Putamen (tissue), 1 donor: ENCODE results near the gene TLCD3B.

Source experiments
- DNase-seq: peaks from one replicate; pipeline ENCODE4 v3.0.0-alpha.2; 2016; ENCODE audit warnings: low spot score

The TLCD3B gene, protein sequence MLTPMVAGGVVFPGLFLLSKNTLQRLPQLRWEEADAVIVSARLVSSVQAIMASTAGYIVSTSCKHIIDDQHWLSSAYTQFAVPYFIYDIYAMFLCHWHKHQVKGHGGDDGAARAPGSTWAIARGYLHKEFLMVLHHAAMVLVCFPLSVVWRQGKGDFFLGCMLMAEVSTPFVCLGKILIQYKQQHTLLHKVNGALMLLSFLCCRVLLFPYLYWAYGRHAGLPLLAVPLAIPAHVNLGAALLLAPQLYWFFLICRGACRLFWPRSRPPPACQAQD

DNA sequence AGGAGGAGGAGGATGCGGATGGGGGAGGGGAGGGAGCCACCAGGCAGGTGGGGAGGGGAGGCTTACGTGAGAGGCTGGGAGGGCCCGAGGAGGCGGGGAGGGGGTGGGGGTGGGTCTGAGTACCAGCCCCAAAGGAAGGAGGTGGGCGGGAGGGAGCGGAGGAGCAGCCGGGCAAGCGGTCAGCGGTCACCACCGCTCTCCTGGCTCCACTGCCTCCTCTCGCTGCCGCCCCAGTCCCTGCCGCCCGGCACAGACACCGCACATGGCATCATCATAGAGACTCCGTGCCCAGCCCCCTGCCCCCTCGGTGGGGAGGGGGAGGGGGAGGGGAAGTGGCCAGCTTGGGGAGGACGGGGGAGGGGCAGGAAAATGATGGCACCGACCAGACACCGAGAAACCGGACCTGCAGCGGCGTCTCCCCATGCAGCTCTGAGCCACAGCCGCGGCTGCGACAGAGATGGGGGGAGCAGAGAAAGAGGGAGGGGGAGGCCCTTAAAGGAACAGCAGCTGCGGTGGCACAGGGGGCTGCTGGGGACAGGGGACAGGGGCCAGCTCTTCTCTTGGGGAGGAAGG is at the start of gene TLCD3B:
Gene TLCD3B, minus strand, starts transcription at position 431 of the 573 bp plus-strand sequence. CDS start 744 bp downstream, outside the sequence.
- DNase-seq, result no peak

DNA sequence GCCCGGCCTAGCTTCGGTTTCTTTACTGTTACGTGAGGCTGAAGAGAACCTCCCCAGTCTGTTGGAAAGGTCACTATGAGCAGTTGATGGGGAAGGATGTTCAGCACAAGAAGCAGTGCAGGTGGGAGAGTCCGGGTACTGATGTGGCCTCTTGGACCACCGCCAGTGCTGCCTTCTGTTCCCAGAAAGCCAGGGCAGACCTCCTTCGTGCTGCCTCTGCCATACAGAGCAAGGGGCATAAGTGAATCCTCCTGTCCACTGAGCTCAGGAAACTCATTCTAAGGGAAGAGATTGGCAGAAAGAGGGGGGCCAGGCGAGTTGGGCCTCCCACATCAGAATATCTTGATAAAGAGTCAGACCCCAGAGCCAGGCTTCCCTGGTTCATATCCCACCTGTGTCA is 48.4 kb upstream of the TLCD3B start:
- DNase-seq, result no peak

GRCh38 chr16:30078744-30079143 is 47.7 kb upstream of the TLCD3B start:
- DNase-seq, result no peak

DNA sequence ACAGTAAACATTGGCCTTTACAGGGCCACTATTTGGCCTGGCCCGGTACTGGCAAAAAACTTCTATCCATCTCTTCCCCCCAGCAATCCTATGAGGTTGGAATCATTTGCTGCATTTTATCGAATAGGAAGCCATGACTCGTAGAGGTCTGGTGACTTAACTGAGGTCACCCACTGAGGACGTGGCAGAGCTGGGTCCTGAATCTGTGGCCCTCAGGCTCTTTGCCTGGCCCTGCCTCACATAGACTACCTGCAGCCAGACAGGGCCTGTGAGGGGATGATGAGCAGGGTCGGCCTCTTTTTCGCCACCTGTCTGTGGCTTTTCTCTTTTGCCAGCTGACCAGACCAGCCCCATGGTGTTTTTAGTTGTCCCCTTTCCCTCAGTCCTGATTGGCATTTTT is 46.6 kb upstream of the TLCD3B start:
- no peak for DNase-seq

- no peak for DNase-seq
These were observed 45.3 kb upstream of the TLCD3B start for GRCh38 chr16:30076276-30076791.

GRCh38 chr16:30075503-30076275 is 44.6 kb upstream of the TLCD3B start, which contains the start of gene PPP4C:
Gene PPP4C (plus strand): TSS chr16:30075994. CDS start chr16:30076378, 384 bp downstream.
- DNase-seq, result peak; percentile 89

DNA sequence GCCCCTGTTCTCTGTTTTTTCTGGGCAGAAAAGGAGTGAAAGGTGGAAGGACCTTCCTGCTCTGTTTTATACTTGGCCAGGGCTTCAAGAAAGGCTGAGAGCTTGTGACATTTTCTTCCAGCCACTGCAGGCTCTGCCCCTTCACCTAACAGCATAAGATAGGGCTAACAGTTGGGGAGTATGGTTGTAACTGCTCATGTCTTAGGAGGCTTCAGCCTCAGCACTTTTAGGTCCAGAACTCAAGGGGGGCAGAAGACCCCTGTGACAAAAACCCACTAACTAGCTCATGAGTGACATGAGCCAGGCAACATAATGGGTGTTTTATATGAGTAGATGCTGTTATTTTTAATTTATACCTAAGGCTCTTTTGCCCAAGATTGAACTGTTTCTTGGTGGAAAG is 39.4 kb upstream of the TLCD3B start:
- DNase-seq, result no peak

DNA sequence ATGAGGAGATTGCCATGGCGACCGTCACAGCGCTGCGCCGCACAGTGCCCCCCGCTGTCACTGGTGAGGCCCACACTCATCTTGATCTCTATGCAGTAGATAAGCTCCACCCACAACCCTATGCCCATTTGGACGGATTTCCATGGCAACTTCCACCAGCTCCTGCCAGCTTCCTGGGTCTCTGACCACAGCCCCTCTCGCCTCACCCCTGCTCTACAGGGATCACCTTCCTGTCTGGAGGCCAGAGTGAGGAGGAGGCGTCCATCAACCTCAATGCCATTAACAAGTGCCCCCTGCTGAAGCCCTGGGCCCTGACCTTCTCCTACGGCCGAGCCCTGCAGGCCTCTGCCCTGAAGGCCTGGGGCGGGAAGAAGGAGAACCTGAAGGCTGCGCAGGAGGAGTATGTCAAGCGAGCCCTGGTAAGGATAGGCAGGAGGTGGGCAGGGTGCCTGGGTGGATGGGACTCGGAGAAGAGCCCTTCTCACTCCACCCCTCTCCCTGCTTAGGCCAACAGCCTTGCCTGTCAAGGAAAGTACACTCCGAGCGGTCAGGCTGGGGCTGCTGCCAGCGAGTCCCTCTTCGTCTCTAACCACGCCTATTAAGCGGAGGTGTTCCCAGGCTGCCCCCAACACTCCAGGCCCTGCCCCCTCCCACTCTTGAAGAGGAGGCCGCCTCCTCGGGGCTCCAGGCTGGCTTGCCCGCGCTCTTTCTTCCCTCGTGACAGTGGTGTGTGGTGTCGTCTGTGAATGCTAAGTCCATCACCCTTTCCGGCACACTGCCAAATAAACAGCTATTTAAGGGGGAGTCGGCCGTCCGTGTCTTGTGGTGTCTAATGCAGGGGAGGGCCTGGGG is 38.8 kb upstream of the TLCD3B start:
- no peak for DNase-seq

DNA sequence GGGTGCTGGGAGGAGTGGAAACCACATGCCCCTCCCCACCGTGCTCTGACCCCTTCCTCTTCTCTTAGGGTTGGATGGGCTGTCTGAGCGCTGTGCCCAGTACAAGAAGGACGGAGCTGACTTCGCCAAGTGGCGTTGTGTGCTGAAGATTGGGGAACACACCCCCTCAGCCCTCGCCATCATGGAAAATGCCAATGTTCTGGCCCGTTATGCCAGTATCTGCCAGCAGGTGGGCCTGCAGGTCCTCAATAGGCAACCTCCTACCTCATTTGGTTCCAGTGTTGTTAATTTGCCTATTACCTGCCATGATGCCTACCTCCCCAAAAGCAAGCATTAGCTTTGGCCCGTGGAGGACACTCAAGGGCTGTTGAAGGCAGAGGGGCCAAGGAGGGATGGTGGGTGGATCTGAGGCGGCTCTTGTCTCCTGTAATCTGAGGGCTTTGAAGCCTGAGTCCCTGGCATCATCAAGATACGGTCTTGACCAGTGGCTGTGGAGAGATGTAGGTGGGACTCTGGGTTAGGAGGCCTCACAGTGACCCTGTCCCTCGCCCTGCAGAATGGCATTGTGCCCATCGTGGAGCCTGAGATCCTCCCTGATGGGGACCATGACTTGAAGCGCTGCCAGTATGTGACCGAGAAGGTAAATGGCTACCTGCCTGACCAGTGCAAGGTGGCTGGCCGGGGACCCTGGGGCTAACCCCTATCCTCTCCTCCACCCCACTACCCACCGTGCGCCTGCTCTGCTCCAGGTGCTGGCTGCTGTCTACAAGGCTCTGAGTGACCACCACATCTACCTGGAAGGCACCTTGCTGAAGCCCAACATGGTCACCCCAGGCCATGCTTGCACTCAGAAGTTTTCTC is 37.9 kb upstream of the TLCD3B start:
- no peak for DNase-seq

- no peak for DNase-seq
These were observed 37.3 kb upstream of the TLCD3B start for GRCh38 chr16:30068333-30068732.

DNA sequence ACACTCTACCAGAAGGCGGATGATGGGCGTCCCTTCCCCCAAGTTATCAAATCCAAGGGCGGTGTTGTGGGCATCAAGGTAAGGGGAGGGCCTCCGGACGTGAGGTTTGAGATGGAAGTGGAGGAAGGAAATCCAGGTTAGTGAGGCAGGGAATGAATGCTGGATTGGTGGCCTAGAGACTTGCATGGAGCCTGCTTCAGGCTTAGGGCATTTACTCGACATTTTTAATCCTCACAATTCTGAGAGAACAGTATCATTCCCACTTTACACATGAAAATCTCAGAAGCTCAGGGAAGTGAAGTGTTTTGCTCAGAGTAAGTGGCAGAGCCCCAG is 36.5 kb upstream of the TLCD3B start:
- no peak for DNase-seq

GRCh38 chr16:30066761-30067583 is 35.9 kb upstream of the TLCD3B start:
- DNase-seq, result no peak

GRCh38 chr16:30065943-30066760 is 35.1 kb upstream of the TLCD3B start:
- DNase-seq, result no peak

- peak; percentile 98 for DNase-seq
These were observed 34.3 kb upstream of the TLCD3B start, which contains the start of gene ALDOA for GRCh38 chr16:30065102-30065942. Gene ALDOA (plus strand): TSS chr16:30065760. CDS start chr16:30066898, 1,138 bp downstream.

GRCh38 chr16:30064729-30065101 is 33.6 kb upstream of the TLCD3B start:
- DNase-seq, result no peak

- DNase-seq, result peak; percentile 81
These were observed 33.0 kb upstream of the TLCD3B start for GRCh38 chr16:30063893-30064728.

GRCh38 chr16:30063278-30063892 is 32.3 kb upstream of the TLCD3B start:
- no peak for DNase-seq
